ENCODE measurements around the gene SAMHD1.
"Not testable (repeated sequence)": the region's sequence is repeated elsewhere in the genome, so short reads cannot be mapped to it uniquely, and the experiment has no call there.

Gene SAMHD1

GRCh38 chr20:36951198-36951978 is at the start of gene SAMHD1:
TSS of gene SAMHD1 (minus strand) at chr20:36951708. CDS start at chr20:36951643, 65 bp downstream.
- DNase-seq (ENCODE audit: low read depth in 2 of 2): peak; percentile 98 to 99
- peak; percentile 4 for TF ChIP-seq CTCF (IDR thresholded peaks at IDR 0.05; ENCODE audit: low read depth, low read length)
- peak within 1 kb of the TSS; percentile 77 to 100 for H3K4me3 ChIP-seq (replicated peaks in 1 of 2; ENCODE audit: low read depth in 2 of 2, low read length in 2 of 2)

DNA sequence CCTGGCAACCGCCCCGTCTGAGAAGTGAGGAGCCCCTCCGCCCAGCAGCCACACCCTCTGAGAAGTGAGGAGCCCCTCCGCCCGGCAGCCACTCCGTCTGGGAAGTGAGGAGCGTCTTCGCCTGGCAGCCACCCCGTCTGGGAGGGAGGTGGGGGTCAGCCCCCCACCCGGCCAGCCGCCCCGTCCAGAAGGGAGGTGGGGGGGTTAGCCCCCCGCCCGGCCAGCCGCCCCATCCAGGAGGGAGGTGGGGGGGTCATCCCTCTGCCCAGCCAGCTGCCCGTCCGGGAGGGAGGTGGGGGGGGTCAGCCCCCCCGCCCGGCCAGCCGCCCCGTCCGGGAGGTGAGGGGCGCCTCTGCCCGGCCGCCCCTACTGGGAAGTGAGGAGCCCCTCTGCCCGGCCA is 48.7 kb upstream of the SAMHD1 start:
- not testable (repeated sequence) for H3K4me3 ChIP-seq (replicated peaks in 1 of 2; ENCODE audit: low read depth in 2 of 2, low read length in 2 of 2)

GRCh38 chr20:36998652-36999051 is 47.1 kb upstream of the SAMHD1 start:
- no peak for DNase-seq (ENCODE audit: low read depth in 2 of 2)
- no peak overlapping the region for H3K4me3 ChIP-seq (replicated peaks in 1 of 2; ENCODE audit: low read depth in 2 of 2, low read length in 2 of 2)
- no peak for TF ChIP-seq CTCF (IDR thresholded peaks at IDR 0.05; ENCODE audit: low read depth, low read length)

More for the DNA sequence above, 48.7 kb upstream of the SAMHD1 start:
- DNase-seq (ENCODE audit: low read depth in 2 of 2): not testable (repeated sequence)

GRCh38 chr20:36997121-36997520 is 45.6 kb upstream of the SAMHD1 start:
- H3K4me3 ChIP-seq (replicated peaks in 1 of 2; ENCODE audit: low read depth in 2 of 2, low read length in 2 of 2): no peak overlapping the region
- no peak for DNase-seq (ENCODE audit: low read depth in 2 of 2)
- no peak for TF ChIP-seq CTCF (IDR thresholded peaks at IDR 0.05; ENCODE audit: low read depth, low read length)

DNA sequence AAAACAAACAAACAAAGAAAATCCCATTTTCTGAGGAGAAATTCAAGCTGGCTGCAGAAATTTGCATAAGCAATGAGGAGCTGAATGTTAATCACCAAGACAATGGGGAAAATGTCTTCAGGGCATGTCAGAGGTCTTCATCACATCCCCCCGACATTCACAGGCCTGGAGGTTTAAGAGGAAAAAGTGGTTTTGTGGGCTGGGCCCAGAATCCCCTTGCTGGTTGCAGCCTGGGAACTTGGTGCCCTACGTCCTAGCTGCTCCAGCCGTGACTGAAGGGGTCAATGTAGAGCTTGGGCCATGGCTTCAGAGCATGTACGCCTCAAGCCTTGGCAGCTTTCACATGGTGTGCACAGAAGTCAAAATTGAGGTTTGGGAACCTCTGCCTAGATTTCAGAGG is 42.7 kb upstream of the SAMHD1 start:
- DNase-seq (ENCODE audit: low read depth in 2 of 2); H3K4me3 ChIP-seq (replicated peaks in 1 of 2; ENCODE audit: low read depth in 2 of 2, low read length in 2 of 2): not testable (repeated sequence)

DNA sequence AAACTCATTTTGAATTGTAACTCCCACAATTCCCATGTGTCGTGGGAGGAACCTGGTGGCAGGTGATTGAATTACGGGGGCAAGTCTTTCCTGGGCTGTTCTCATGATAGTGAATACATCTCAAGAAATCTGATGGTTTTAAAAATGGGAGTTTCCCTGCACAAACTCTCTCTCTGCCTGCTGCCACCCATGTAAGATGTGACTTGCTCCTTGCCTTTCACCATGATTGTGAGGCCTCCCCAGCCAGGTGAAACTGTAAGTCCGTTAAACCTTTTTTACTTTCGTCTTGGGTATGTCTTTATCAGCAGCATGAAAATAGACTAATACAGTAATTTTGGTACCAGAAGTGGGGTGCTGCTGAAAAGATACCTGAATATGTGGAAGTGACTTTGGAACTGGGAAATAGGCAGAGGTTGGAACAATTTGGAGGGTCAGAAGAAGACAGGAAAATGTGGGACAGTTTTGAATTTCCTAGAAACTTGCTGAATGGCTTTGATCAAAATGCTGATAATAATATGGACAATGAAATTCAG is 41.4 kb upstream of the SAMHD1 start:
- TF ChIP-seq CTCF (IDR thresholded peaks at IDR 0.05; ENCODE audit: low read depth, low read length): no peak
- DNase-seq (ENCODE audit: low read depth in 2 of 2): no peak
- no peak overlapping the region for H3K4me3 ChIP-seq (replicated peaks in 1 of 2; ENCODE audit: low read depth in 2 of 2, low read length in 2 of 2)

DNA sequence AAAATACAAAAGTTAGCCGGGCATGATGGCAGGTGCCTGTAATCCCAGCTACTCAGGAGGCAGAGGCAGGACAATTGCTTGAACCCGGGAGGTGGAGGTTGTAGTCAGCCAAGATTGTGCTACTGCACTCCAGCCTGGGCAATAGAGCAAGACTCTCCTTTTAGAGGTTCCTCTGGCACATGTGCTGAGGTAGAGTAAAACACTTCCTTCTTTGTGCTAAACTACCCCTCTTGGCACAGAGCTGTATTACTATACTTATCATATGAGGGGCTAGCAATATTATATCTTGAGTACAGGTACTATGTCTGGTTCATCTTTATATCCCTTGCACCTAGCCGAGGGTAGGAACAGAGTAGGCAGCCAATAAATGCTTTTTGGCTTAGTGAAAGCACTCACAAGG is 40.2 kb upstream of the SAMHD1 start:
- no peak for DNase-seq (ENCODE audit: low read depth in 2 of 2)
- no peak overlapping the region for H3K4me3 ChIP-seq (replicated peaks in 1 of 2; ENCODE audit: low read depth in 2 of 2, low read length in 2 of 2)
- no peak for TF ChIP-seq CTCF (IDR thresholded peaks at IDR 0.05; ENCODE audit: low read depth, low read length)

DNA sequence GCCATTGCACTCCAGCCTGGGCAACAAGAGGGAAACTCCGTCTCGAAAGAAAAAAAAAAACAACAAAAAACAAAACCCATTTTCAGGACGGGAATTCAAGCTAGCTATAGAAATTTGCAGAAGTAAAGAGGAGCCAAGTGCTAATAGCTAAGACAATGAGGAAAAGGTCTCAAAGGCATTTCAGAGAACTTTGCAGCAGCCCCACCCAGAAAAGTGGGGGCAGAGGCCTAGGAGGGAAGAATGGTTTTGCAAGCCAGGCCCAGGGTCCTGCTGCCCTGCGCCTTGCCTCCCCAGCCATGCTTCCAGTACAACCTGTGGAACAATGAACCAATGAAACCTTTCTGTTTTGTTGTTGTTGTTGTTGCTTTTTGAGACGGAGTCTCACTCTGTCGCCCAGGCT is 38.3 kb upstream of the SAMHD1 start:
- no peak for DNase-seq (ENCODE audit: low read depth in 2 of 2)
- no peak for TF ChIP-seq CTCF (IDR thresholded peaks at IDR 0.05; ENCODE audit: low read depth, low read length)
- H3K4me3 ChIP-seq (replicated peaks in 1 of 2; ENCODE audit: low read depth in 2 of 2, low read length in 2 of 2): no peak overlapping the region

Data from cardiac fibroblast (primary cell).